ENCODE data around the gene MOCS1. TPM values are rescaled to one million over a fixed set of nuclear protein-coding genes. Genes with fewer than 3 reads are reported as not detected.

Gene MOCS1
- total RNA-seq, 1 donor from 2014 or later, result 18.4 TPM

GRCh38 chr6:39917981-39918380 lies 16.3 kb downstream of the MOCS1 start:
- DNase-seq (ENCODE audit: low read depth, low spot score), result no peak
- no peaks in the 10 kb centered on the region for H3K9me3 Mint-ChIP-seq
- no peaks in the 10 kb centered on the region for H3K4me1 Mint-ChIP-seq
- no peaks in the 10 kb centered on the region for H3K27me3 Mint-ChIP-seq (ENCODE audit: low read depth)
- peaks cover 12% of the 10 kb centered on the region for H3K36me3 Mint-ChIP-seq (ENCODE audit: low read depth)
- no peak overlapping the region for H3K4me3 Mint-ChIP-seq
- no peak overlapping the region for H3K27ac Mint-ChIP-seq (ENCODE audit: unreplicated experiment)
- TF ChIP-seq CTCF (conservative IDR thresholded peaks at IDR 0.05), result no peak

GRCh38 chr6:39917329-39917728 lies 16.9 kb downstream of the MOCS1 start:
- no peaks in the 10 kb centered on the region for H3K9me3 Mint-ChIP-seq
- no peak overlapping the region for H3K4me3 Mint-ChIP-seq
- TF ChIP-seq CTCF (conservative IDR thresholded peaks at IDR 0.05), result no peak
- no peak for DNase-seq (ENCODE audit: low read depth, low spot score)
- no peak overlapping the region for H3K27ac Mint-ChIP-seq (ENCODE audit: unreplicated experiment)
- no peaks in the 10 kb centered on the region for H3K27me3 Mint-ChIP-seq (ENCODE audit: low read depth)
- H3K36me3 Mint-ChIP-seq (ENCODE audit: low read depth), result peaks cover 12% of the 10 kb centered on the region
- no peaks in the 10 kb centered on the region for H3K4me1 Mint-ChIP-seq

GRCh38 chr6:39915866-39916265 lies 18.4 kb downstream of the MOCS1 start:
- Mint-ChIP-seq H3K27ac (ENCODE audit: unreplicated experiment) (no peak overlapping the region), H3K4me3 (no peak overlapping the region), H3K27me3 (ENCODE audit: low read depth) (no peaks in the 10 kb centered on the region), H3K9me3 (no peaks in the 10 kb centered on the region), H3K36me3 (ENCODE audit: low read depth) (peaks cover 13% of the 10 kb centered on the region), H3K4me1 (no peaks in the 10 kb centered on the region)
- no peak for DNase-seq (ENCODE audit: low read depth, low spot score)
- no peak for TF ChIP-seq CTCF (conservative IDR thresholded peaks at IDR 0.05)

GRCh38 chr6:39914239-39914638 lies 20.0 kb downstream of the MOCS1 start:
- H3K9me3 Mint-ChIP-seq, result no peaks in the 10 kb centered on the region
- TF ChIP-seq CTCF (conservative IDR thresholded peaks at IDR 0.05), result no peak
- H3K27me3 Mint-ChIP-seq (ENCODE audit: low read depth), result no peaks in the 10 kb centered on the region
- no peak overlapping the region for H3K27ac Mint-ChIP-seq (ENCODE audit: unreplicated experiment)
- no peaks in the 10 kb centered on the region for H3K4me1 Mint-ChIP-seq
- no peak overlapping the region for H3K4me3 Mint-ChIP-seq
- peaks cover 8% of the 10 kb centered on the region for H3K36me3 Mint-ChIP-seq (ENCODE audit: low read depth)
- DNase-seq (ENCODE audit: low read depth, low spot score), result no peak

GRCh38 chr6:39913391-39913916 lies 20.8 kb downstream of the MOCS1 start:
- DNase-seq (ENCODE audit: low read depth, low spot score), result no peak
- Mint-ChIP-seq H3K27ac (ENCODE audit: unreplicated experiment) (no peak overlapping the region), H3K9me3 (no peaks in the 10 kb centered on the region), H3K36me3 (ENCODE audit: low read depth) (peaks cover 8% of the 10 kb centered on the region), H3K4me3 (no peak overlapping the region), H3K4me1 (no peaks in the 10 kb centered on the region), H3K27me3 (ENCODE audit: low read depth) (no peaks in the 10 kb centered on the region)
- TF ChIP-seq CTCF (conservative IDR thresholded peaks at IDR 0.05), result no peak

GRCh38 chr6:39912446-39912845 lies 21.8 kb downstream of the MOCS1 start:
- Mint-ChIP-seq H3K9me3 (no peaks in the 10 kb centered on the region), H3K27me3 (ENCODE audit: low read depth) (no peaks in the 10 kb centered on the region), H3K36me3 (ENCODE audit: low read depth) (peaks cover 8% of the 10 kb centered on the region), H3K27ac (ENCODE audit: unreplicated experiment) (peak overlapping the region; percentile 19), H3K4me3 (no peak overlapping the region), H3K4me1 (no peaks in the 10 kb centered on the region)
- DNase-seq (ENCODE audit: low read depth, low spot score), result no peak
- TF ChIP-seq CTCF (conservative IDR thresholded peaks at IDR 0.05), result no peak
